IMR-90 (cell line): ENCODE results near the gene PLEKHA4. TPM values are rescaled to one million over a fixed set of nuclear protein-coding genes. Genes with fewer than 3 reads are reported as not detected.

ENCODE experiments used
- ATAC-seq: fragments of 200-7000 bp; cut with Tn5 transposase; 2 replicates; pipeline ENCODE4 v1.9.1; 2020; ENCODE audit warnings: low read depth, mild to moderate bottlenecking, moderate library complexity
- BruUV-seq: library from RNA; stranded (reverse); fragments of 400-500 nt; replicated peaks from 2 replicates; lab custom pipeline; 2021; lab: Mats Ljungman, UMichigan
- CTCF ChIA-PET: fragments of 300-600 bp; formaldehyde crosslinking; extraction: SDS; loops from one replicate; lab custom pipeline; 2021; ENCODE audit warnings: antibody characterized with exemption; lab: Yijun Ruan, JAX
- POLR2A ChIA-PET: fragments of 300-600 bp; sonication (Branson Sonifier 250); formaldehyde crosslinking; loops from one replicate; lab custom pipeline; 2022; ENCODE audit warnings: antibody characterized with exemption; ENCODE audit not compliant: unreplicated experiment; lab: Charles Lee
- DNase-seq: peaks from one replicate; pipeline ENCODE4 v3.0.0; 2013
- H2AFZ ChIP-seq: replicated peaks from 2 replicates; pipeline ENCODE3; 2013; ENCODE audit warnings: low read length, mild to moderate bottlenecking; ENCODE audit not compliant: poor library complexity
- H2AK5ac ChIP-seq: 2 replicates; pipeline ENCODE4 v1.6.1; 2013; ENCODE audit warnings: low read depth, low read length, inconsistent platforms
- H2AK9ac ChIP-seq: replicated peaks from 2 replicates; pipeline ENCODE3; 2013; ENCODE audit warnings: mild to moderate bottlenecking, low read depth, low read length, moderate library complexity; ENCODE audit not compliant: poor library complexity
- H2BK120ac ChIP-seq: 2 replicates; pipeline ENCODE4 v1.6.1; 2013; ENCODE audit warnings: low read depth, low read length, inconsistent platforms
- H2BK15ac ChIP-seq: 3 replicates; pipeline ENCODE4 v1.6.1; 2013; ENCODE audit warnings: low read depth, low read length, inconsistent platforms
- H2BK20ac ChIP-seq: 2 replicates; pipeline ENCODE4 v1.6.1; 2013; ENCODE audit warnings: low read depth, mild to moderate bottlenecking, inconsistent platforms, low read length, moderate library complexity
- H2BK5ac ChIP-seq: 2 replicates; pipeline ENCODE4 v1.6.1; 2013; ENCODE audit warnings: mild to moderate bottlenecking, low read depth, low read length, inconsistent platforms; ENCODE audit not compliant: poor library complexity, severe bottlenecking
- H3K14ac ChIP-seq: replicated peaks from 2 replicates; pipeline ENCODE4 v1.6.1; 2013; ENCODE audit warnings: low read depth, low read length, inconsistent platforms
- H3K18ac ChIP-seq: 2 replicates; pipeline ENCODE4 v1.6.1; 2013; ENCODE audit warnings: low read depth, low read length, control low read depth
- H3K23ac ChIP-seq: 2 replicates; pipeline ENCODE4 v1.6.1; 2013; ENCODE audit warnings: low read depth, low read length, inconsistent platforms
- H3K27ac ChIP-seq: 2 replicates; pipeline ENCODE4 v1.5.1; 2013; ENCODE audit warnings: mild to moderate bottlenecking, control low read depth, low read length; ENCODE audit not compliant: insufficient read depth
- H3K27me3 ChIP-seq: 2 replicates; pipeline ENCODE4 v1.6.1; 2013; ENCODE audit warnings: low read length; ENCODE audit not compliant: control insufficient read depth, insufficient read depth
- H3K36me3 ChIP-seq: 2 replicates; pipeline ENCODE4 v1.6.1; 2013; ENCODE audit warnings: low read length, mixed read lengths; ENCODE audit not compliant: control insufficient read depth, insufficient read depth
- H3K4ac ChIP-seq: 2 replicates; pipeline ENCODE4 v1.6.1; 2013; ENCODE audit warnings: low read depth, low read length, inconsistent platforms
- H3K4me1 ChIP-seq: 2 replicates; pipeline ENCODE4 v1.6.1; 2013; ENCODE audit warnings: low read length, mixed read lengths; ENCODE audit not compliant: control insufficient read depth, insufficient read depth
- H3K4me2 ChIP-seq: 2 replicates; pipeline ENCODE4 v1.6.1; 2013; ENCODE audit warnings: low read depth, mild to moderate bottlenecking, control low read depth, low read length, moderate library complexity
- H3K4me3 ChIP-seq: 2 replicates; pipeline ENCODE4 v1.5.1; 2013; ENCODE audit warnings: low read depth, mild to moderate bottlenecking, control low read depth, low read length, moderate library complexity; ENCODE audit not compliant: insufficient read depth
- H3K56ac ChIP-seq: 2 replicates; pipeline ENCODE4 v1.6.1; 2013; ENCODE audit warnings: low read length, inconsistent platforms; ENCODE audit not compliant: insufficient read depth; ENCODE audit errors: extremely low read depth
- H3K79me1 ChIP-seq, 2 experiments: 2 replicates each; pipeline ENCODE4 v1.6.1; 2013; ENCODE audit warnings: low read length in 2 of 2, inconsistent platforms in 1 of 2, low read depth in 1 of 2
- H3K9ac ChIP-seq: 2 replicates; pipeline ENCODE4 v1.6.1; 2013; ENCODE audit warnings: low read depth, low read length, control low read depth
- H3K9me1 ChIP-seq: 2 replicates; pipeline ENCODE4 v1.6.1; 2013; ENCODE audit warnings: low read length, inconsistent platforms; ENCODE audit not compliant: insufficient read depth
- H3K9me3 ChIP-seq: 2 replicates; pipeline ENCODE4 v1.6.1; 2013; ENCODE audit warnings: low read length; ENCODE audit not compliant: control insufficient read depth, insufficient read depth
- H4K20me1 ChIP-seq: 2 replicates; pipeline ENCODE4 v1.6.1; 2013; ENCODE audit warnings: low read length, inconsistent platforms; ENCODE audit not compliant: insufficient read depth
- H4K5ac ChIP-seq: 2 replicates; pipeline ENCODE4 v1.6.1; 2013; ENCODE audit warnings: mild to moderate bottlenecking, low read depth, low read length, control low read depth
- H4K8ac ChIP-seq, 2 experiments: 2 replicates each; pipeline ENCODE4 v1.6.1; 2013; ENCODE audit warnings: low read depth in 2 of 2, low read length in 2 of 2, control low read depth in 1 of 2, inconsistent platforms in 1 of 2
- H4K91ac ChIP-seq: 2 replicates; pipeline ENCODE4 v1.6.1; 2013; ENCODE audit warnings: low read depth, low read length, inconsistent platforms; ENCODE audit not compliant: insufficient read depth
- BHLHE40 ChIP-seq: fragments of 150-350 bp; IDR thresholded peaks from 2 replicates; pipeline ENCODE4 v1.6.1; 2016; ENCODE audit warnings: mild to moderate bottlenecking, low read depth, low read length
- CEBPB ChIP-seq: IDR thresholded peaks from 2 replicates; pipeline ENCODE4 v1.6.1; 2012; ENCODE audit warnings: low read depth, low read length, improper control_type of control experiment
- POLR2A ChIP-seq: IDR thresholded peaks from 2 replicates; pipeline ENCODE4 v1.6.1; 2012; ENCODE audit warnings: mild to moderate bottlenecking, low read depth, low read length
- RCOR1 ChIP-seq: IDR thresholded peaks from 2 replicates; pipeline ENCODE4 v1.6.1; 2012; ENCODE audit warnings: mild to moderate bottlenecking, low read length, improper control_type of control experiment; ENCODE audit not compliant: insufficient replicate concordance
- SMC3 ChIP-seq: fragments of 150-350 bp; IDR thresholded peaks from 2 replicates; pipeline ENCODE4 v1.6.1; 2016; ENCODE audit warnings: low read depth, mild to moderate bottlenecking, antibody characterized with exemption, low read length, moderate library complexity
- WGBS, 2 experiments: methylation state at CpG; one replicate each; pipeline versions ENCODE4 v1.1.5 to v1.1.7; 2013; ENCODE audit warnings: missing lambda C conversion rate in 2 of 2; ENCODE audit not compliant: insufficient read length in 1 of 2; ENCODE audit errors: extremely low coverage in 2 of 2; 5-methylcytosine and 5-hydroxymethylcytosine counted together
- dilution Hi-C: fragments of 300-500 bp; cut with HindIII; formaldehyde crosslinking; loops from one replicate; pipeline ENCODE4 v1.14.3; 2018; ENCODE audit warnings: low sequenced_read_pairs; ENCODE audit not compliant: unreplicated experiment
- in situ Hi-C: fragments of 300-500 bp; cut with MboI; formaldehyde crosslinking; loops from 3 replicates; pipeline ENCODE4 v1.14.3; 2019; ENCODE audit warnings: low sequenced_read_pairs, inconsistent platforms, mixed read lengths
- intact Hi-C: fragments of 100-400 bp; cut with micrococcal nuclease; formaldehyde crosslinking; loops from 2 replicates; pipeline ENCODE4 v1.10.0; 2022
- polyA plus RNA-seq, 3 experiments: library from polyadenylated mRNA; depleted of rRNA; stranded (reverse); fragments of >200 nt; gene quantifications; 2 replicates each; pipeline ENCODE4 v1.2.3, GENCODE V29; 2012; ENCODE audit warnings: low replicate concordance in 1 of 3
- total RNA-seq: library from RNA; depleted of rRNA; stranded (reverse); fragments of >200 nt; gene quantifications from 2 replicates; pipeline ENCODE4 v1.2.3, GENCODE V29; 2012
- TF ChIP-seq, protein P1 (sequence below): conservative IDR thresholded peaks from 2 replicates; pipeline ENCODE4 v1.5.1; 2012; ENCODE audit warnings: mild to moderate bottlenecking, low read depth, low read length, improper control_type of control experiment

PLEKHA4 gene
- total and polyA plus RNA-seq, 2 of the 4 experiments (the other 2 are of a cell fraction), result 4.5 to 14.4 TPM

DNA sequence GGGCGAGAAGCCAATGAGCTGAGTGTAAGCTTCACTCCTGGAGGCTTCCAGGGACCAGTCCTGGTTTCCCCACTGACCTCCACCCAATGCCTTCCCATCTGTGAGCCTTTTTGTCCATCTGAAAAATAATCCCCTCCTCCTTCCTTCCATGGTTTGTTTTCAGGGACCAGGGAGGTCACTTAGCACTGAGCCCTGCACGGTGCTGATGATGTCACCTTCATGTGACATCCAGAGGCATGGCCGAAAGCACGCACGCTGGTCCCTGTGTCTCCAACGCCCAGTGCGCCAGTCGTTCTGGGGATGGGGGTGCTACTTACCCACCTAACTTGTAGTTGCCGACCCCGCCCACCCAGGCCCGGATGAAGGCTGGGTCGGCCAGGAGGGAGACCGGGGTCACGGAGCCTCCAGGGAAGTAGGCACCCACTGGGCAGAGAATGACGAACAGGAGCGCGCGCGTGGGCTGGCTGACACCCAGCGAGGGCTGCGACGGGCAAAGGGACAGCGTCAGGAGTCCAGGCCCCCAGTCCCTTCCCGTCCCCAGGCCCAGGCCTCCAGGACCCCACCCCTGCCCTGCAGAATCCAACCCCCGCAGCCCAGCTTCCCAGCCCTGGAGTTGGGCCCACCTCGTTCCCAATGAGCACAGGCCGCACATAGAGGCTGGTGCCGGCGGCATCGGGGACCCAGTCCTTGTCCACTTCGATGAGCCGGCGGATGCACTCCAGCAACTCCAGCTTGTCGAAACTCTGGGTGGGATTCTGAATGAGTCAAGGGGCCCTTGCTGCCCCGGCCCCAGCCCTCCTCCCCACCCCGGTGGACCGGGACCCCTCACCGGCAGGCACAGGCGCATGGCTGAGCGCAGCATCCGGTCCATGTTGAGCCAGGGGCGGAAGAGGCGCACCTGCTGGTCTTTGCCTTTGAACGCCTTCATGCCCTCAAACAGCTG, 68.8 kb downstream of the PLEKHA4 start (continued):
- TF ChIP-seq BHLHE40, result no peak
- TF ChIP-seq POLR2A, result no peak

DNA sequence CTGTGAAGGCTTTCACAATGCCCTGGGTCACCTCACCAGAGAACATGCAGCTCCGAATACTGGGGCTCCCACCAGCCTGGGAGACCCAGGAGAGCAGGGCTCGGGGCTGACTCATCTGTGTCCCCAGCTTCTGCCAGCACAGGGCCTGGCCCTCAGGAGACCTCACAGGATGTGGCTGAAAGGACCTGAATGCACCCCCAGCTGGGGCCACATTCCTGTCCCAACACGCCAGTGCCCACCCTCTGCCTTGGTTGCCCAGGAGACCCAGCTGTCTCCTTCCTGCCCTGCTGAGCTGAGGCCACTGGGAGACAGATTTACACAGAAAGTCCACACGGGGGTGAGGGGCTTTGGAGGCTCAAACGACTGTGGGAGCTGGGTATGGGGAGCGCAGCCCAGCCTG, 69.5 kb downstream of the PLEKHA4 start:
- dilution Hi-C loops (no loop called here), intact Hi-C loops (no loop called here), in situ Hi-C loops (no loop called here)
- Histone ChIP-seq H4K8ac (no peak overlapping the region), H3K9ac (no peak overlapping the region), H2AK5ac (no peak overlapping the region), H2BK120ac (no peak overlapping the region), H4K91ac (no peak overlapping the region), H2BK20ac (no peak overlapping the region), H2AFZ (peak overlapping the region; percentile 58), H3K36me3 (no peaks in the 10 kb centered on the region), H3K4me2 (no peak overlapping the region), H3K27me3 (no peaks in the 10 kb centered on the region), H3K27ac (no peak overlapping the region), H3K4ac (no peak overlapping the region), H3K18ac (no peak overlapping the region), H3K14ac (0 out of 2 replicates have a peak overlapping the region, but pooled peaks have one; percentile 11), H3K4me3 (no peak overlapping the region), H2BK5ac (no peak overlapping the region), H3K9me3 (no peaks in the 10 kb centered on the region), H2AK9ac (peak overlapping the region; percentile 37), H3K79me1 (no peaks in the 10 kb centered on the region; a peak in 1 of 4 replicates), H3K23ac (no peak overlapping the region), H4K5ac (no peak overlapping the region), H4K20me1 (0 out of 2 replicates have a peak, but pooled peaks cover 2% of the 10 kb centered on the region), H2BK15ac (no peak overlapping the region), H3K9me1 (no peaks in the 10 kb centered on the region), H3K4me1 (peaks cover 10% of the 10 kb centered on the region), H3K56ac (no peak overlapping the region)
- DNase-seq, result peak; percentile 14
- WGBS, 2 experiments, result 80% methylated on average over 1 of the region's 6 CpGs; no CpG with 5 or more reads in 1 of the 2 experiments
- no peak for TF ChIP-seq RCOR1
- TF ChIP-seq BHLHE40, result no peak
- no peak for TF ChIP-seq POLR2A
- TF ChIP-seq CEBPB, result no peak
- TF ChIP-seq, protein P1, sequence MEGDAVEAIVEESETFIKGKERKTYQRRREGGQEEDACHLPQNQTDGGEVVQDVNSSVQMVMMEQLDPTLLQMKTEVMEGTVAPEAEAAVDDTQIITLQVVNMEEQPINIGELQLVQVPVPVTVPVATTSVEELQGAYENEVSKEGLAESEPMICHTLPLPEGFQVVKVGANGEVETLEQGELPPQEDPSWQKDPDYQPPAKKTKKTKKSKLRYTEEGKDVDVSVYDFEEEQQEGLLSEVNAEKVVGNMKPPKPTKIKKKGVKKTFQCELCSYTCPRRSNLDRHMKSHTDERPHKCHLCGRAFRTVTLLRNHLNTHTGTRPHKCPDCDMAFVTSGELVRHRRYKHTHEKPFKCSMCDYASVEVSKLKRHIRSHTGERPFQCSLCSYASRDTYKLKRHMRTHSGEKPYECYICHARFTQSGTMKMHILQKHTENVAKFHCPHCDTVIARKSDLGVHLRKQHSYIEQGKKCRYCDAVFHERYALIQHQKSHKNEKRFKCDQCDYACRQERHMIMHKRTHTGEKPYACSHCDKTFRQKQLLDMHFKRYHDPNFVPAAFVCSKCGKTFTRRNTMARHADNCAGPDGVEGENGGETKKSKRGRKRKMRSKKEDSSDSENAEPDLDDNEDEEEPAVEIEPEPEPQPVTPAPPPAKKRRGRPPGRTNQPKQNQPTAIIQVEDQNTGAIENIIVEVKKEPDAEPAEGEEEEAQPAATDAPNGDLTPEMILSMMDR, result no peak
- TF ChIP-seq SMC3, result no peak
- ChIA-PET CTCF (no interaction called here), POLR2A (interaction anchor here (1.1 kb wide), 1 partner anchor 12 kb away, joined by 3 read pairs; the partner anchor contains the start of gene BCAT2)
- no peak for ATAC-seq
- no TSS peak for BruUV-seq
